ENCODE measurements around the gene MMP24OS.
"Not testable (repeated sequence)": the region's sequence is repeated elsewhere in the genome, so short reads cannot be mapped to it uniquely, and the experiment has no call there.

The MMP24OS gene

DNA sequence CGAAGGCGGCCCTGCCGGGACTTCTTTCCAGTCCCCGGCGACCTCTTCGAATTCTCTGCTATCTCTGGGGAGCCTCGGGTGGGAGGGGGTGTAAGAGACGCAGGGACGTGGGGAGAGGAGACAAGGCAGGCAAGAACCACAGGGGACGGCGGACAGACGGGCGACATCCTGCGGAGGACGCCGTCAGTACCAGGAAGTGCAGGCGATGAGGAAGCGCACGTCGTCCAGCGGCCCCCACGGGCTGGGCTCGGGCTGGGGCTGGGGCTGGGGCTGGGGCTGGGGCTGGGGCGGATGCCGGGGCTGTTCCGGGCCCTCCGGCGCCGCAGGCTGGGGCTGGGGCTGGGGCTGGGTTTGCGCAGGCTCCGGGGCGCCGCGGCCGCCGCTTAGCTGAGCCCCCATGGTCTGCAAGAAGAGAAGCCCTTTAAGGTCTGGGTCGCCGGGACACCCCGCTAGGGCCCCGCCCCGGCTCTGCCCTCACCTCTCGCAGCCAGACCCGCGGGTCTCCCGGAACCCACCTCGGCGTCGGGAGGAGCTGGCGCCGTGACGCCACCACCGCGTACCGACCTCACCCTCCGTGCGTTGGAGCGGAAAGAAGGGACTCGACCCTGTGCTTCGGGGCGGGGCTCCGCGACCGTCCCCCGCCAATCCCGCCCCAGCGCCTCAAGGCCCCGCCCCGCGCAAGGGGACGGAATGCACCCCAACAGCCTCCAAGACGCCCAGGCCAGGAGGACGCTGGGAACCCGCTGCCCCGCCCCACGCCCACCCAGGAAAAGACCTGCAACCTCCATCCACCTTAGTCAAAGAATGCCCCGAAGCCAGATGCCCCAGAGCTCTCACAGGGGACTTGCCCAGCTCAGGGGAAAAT is at the start of gene MMP24OS:
MMP24OS (minus strand) TSS at position 592 of the 865 bp plus-strand sequence; CDS start at position 399, 193 bp downstream.
- DNase-seq = peak; percentile 87

DNA sequence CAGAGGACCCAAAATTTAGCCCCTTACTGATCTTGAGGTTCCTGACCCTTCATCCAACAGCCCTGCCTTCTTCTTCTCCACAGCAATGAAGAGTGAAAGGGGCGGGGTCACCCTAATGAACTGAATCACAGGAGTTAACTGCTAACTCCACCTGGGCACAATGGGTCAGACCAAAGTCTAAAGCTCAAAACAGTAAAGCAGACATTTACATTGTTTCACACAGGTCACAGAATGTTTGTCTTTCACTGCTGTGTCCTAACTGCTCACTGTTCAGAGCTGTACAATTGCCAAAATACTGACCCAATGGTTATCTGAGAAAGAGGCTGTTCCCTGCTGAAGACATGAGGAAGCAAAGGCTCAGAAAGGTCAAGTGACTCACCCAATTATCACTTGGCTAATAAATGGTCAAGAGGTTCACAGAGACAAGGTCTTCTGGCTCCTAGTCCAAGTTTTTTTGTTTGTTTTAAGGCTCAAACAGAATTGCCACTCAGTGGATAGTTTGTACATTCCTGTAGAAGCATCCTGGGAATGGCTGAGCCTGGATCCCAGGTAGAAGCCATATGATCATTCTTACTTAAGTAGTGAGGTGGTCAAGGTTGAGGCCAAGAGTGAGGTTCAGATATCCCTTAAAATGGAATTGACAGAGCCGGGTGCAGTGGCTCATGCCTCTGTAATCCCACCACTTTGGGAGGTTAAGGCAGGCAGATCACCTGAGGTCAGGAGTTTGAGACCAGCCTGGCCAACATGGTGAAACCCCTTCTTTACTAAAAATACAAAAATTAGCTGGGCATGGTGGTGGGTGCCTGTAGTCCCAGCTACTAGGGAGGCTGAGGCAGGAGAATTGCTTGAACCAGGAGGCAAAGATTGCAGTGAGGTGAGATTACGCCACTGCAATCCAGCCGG is 49.4 kb upstream of the MMP24OS start:
- DNase-seq = no peak

DNA sequence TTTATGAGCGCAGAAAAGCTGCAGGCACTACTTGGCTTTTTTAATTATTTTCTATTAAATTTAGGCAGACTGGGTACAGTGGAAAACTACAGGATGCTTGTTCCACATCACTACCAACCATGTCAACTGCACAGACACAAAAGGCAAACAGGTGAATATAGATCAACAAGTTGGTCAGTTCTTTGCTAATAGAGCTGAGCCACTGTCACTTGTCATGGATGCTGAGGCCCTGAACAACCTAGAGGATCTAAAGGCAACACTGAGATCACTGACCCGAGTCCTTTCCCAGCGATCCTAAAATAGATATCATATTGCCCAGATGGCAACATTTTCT is 48.8 kb upstream of the MMP24OS start:
- no peak for DNase-seq

GRCh38 chr20:35326021-35326739 is 48.3 kb upstream of the MMP24OS start:
- no peak for DNase-seq

DNA sequence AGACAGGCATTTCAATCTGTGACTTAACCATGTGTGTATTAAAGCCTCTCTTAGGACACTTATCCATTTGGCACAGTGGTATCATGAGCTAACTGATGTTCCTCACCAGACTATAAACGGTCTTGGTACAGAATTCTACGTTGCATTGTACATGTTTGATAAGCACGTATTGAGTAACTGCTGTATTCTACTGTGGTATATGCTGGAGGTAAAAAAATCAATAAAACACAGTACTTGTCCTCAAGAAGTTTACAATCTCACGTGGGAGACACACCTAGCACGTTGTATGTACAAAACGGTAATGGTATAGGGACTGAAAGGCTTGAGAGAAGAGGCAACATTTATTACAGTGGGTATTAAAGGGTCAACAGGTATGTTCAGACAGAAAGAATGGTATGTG is 47.5 kb upstream of the MMP24OS start:
- DNase-seq = no peak

DNA sequence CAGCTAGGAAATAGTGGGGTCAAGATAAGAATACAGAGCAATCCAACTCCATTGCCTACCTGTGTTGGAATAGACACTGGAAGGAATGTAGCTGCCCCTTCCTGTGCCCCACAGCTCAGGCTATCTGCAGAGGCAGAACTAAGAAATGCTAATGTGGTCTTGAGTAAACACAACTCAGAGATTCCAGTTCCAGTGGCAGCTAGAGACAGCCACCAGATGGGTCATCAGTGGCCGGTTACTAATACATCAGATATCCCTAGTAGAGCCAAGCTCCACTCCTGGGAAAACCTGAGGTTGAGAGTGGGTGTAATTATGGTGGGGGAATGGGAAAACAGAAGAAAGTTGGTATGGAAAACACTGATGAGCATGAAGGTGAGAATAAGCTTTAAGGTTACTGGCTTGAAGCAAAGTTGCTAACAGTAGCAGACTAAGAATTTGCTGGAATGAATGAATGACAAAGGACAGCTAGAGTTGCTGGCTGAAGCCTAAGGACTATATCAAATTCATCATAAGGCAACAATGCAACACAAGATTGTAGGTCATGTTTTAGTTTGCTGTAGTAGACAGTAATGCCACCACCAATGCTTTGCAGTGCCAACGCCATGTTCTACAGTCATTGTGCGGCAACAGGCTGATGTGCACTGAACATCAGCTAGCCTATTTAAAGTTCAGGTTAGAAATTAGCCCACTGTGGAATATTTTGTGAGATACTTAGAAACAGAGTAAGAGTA is 42.6 kb upstream of the MMP24OS start:
- DNase-seq = no peak

- no peak for DNase-seq
These were observed 41.9 kb upstream of the MMP24OS start for GRCh38 chr20:35319871-35320197.

DNA sequence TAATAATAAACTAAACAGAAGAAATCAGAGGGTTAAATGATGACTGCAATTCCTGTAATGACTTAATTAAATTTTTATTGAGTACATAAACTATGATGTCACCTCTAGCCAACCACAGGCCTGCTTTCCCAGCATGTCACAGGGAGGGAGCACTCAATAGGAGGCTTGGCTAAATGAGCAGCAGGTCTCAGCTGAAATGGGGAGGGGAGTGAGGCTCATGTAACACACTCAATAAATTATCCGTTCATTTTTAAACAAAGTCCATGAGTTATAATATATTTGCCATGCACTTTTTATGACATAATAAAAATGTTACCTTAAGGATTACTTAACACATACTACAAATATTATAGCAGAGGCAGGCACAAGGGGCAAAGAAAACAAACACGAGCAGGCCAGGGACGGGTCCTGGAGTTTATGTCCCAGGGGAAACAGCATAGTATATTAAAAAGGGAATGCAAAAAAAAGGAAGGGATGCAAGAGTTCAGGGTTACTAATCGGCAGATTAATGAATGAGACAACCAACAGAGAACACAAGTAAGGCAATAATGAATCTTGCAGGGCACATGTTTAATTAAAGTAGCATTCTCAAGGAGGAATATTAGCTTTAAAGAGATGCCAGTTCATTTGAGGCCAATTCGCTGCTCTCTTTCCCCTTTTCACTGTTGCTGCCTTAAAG is 41.4 kb upstream of the MMP24OS start:
- no peak for DNase-seq

GRCh38 chr20:35318502-35319157 is 40.7 kb upstream of the MMP24OS start:
- DNase-seq = no peak

DNA sequence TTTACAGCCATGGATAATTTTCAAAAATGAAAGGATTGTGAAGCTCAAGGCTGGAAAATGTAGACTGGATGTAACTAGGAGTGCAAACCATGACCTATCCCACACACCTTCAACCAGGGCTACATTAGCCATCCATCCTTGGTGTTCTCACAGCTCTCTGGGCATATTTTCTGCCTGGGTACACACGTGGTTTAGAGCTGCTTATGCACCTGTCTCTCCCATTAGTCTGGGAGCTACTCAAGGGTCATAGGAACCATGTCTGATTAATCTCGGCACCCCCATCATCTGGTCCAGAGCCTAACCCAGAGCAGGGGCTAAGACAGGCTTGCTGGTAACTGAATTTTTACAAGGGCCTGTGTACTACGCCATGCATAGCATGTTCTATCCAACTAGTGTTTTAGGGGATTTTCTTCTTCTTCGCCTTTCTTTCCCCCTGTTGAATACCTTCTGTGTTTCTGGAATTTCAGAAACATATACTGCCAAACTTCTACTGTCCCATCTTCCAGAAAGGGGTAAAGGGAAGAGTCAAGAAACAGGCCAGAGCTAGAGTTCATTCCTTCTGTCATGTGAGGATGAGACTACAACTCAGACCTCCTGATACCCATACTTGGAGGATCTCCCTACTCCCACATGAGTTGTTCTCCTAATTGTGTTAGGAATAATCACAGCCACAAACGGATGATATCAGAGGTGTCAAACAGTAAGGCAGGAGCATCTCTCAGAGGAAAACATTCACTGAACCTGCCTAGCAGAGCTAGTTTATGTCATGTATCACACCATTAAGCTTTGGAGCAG is 39.7 kb upstream of the MMP24OS start:
- no peak for DNase-seq

DNA sequence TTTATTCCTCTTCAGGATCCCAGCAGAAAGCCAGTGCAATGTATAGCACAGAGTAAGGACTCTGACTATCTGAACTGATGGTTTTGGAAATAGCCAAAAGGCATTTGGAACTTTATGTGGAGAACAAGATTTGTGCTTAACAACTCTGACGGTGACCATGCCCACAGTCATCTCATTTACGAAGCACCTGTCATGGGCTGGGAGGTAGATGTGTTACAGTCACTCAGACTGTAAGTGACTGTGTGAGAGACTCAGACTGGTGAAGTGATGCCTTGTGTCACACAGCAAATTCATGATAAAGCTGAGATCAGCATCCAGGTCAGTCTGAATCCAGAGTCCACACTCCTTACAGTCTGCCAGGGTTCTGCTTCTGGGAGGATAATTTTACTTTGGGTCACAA is 38.2 kb upstream of the MMP24OS start:
- no peak for DNase-seq

- not testable (repeated sequence) for DNase-seq
These were observed 37.7 kb upstream of the MMP24OS start for GRCh38 chr20:35315632-35316020.

DNA sequence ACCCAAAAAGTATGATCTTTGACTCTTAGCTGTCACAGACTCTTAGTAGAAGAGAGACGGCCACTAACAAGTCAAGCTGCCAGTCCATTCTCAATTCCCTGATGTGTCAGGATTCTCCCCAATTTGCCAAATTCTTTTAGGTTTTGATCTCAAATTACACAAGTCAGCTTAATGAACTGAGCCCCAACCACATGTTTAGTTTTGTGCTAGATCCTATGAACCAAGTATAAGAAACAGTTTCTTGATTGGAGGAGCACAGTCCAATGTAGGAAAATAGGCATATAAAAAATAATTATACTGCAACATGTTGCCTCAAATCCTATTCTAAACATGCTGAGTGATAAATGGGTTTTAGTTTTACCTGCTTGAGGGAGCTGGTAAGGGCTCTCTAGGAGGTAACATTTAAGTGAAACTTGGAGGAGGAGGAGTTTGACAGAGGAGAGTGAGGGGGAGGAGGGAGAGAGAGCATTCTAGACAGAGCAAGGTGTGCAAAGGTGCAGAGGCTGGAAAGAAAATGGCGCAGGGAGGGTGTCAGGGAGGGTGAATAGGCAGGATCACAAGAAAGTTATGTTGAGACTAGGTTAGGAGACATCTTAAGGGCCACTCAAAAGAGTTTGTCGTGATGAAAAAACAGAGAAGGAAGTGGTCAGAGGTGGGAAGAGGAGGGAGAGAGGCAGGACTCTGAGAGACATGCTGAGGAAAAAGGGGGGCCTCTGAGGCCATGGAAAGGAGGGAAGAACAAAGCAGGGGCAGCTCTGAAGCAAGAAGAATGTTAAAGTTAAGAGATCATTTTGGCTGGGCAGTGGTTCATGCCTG is 37.1 kb upstream of the MMP24OS start:
- no peak for DNase-seq

DNA sequence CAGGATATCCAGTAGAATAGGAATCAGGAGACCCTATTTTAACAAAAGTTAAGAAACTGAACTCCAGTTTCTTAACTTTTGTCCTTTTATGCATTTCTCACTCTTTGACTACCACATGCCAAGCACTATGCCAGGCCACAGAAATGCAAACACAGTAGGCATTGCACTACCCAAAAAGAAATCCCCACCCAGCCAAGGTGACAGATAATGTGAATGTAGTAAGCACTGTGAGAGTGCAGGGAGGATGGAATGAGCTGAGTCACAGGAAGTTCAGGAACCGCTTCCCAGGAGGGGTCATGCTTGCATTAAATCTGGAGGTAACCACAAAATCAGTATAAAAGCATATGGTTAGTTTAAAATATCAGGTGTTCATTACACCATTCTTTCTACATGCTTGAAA is 34.4 kb upstream of the MMP24OS start:
- no peak for DNase-seq

- DNase-seq = no peak
These were observed 33.9 kb upstream of the MMP24OS start for GRCh38 chr20:35311822-35312221.

DNA sequence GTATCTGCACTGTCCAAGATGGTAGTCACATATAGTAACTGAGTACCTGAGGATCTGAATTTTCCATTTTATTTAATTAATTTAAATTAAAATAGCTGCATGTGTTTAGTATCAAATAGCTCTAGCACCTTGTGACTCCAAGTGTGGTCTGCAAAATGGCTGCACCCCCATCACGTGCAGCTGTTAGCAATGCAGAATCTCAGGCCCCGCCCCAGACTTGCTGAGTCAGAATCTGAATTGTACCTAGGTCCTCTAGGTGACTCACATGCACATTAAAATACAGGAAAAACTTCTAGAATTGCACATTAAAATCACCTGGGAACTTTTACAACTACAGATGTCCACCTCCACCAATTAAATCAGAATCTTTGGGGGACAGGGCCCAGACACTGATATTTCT is 33.5 kb upstream of the MMP24OS start:
- peak; percentile 66 for DNase-seq

GRCh38 chr20:35307666-35308653 is 30.0 kb upstream of the MMP24OS start:
- DNase-seq = no peak

GRCh38 chr20:35306931-35307517 is 29.1 kb upstream of the MMP24OS start:
- no peak for DNase-seq

Measured in activated naive CD4-positive, alpha-beta T cell treated with anti-CD3 and anti-CD28 coated beads, Interleukin-2, amount 50 U/mL, for 16 hours (primary cell).